HCT116 (cell line): ENCODE data around the gene RXFP4.

ENCODE experiments used
- CBX3 ChIP-seq: IDR thresholded peaks from 2 replicates; pipeline ENCODE4 v1.6.1; 2012; ENCODE audit warnings: low read depth
- CEBPB ChIP-seq: IDR thresholded peaks from 2 replicates; pipeline ENCODE4 v1.6.1; 2012; ENCODE audit warnings: low read depth
- CTCF ChIP-seq, 3 experiments: fragments of 200-600 bp in 1 of 3; sonication (generic) in 1 of 3; IDR thresholded peaks in 2 of 3; conservative IDR thresholded peaks in 1 of 3; 2 replicates each; pipeline ENCODE4 v1.5.1; 2012 to 2017; ENCODE audit warnings: low read depth in 2 of 3, low read length in 2 of 3, antibody characterized with exemption in 1 of 3, borderline replicate concordance in 1 of 3, control low read depth in 1 of 3, mild to moderate bottlenecking in 1 of 3, mixed read lengths in 1 of 3, mixed run types in 1 of 3, moderate library complexity in 1 of 3; ENCODE audit not compliant: insufficient read depth in 1 of 3
- ELF1 ChIP-seq: IDR thresholded peaks from 2 replicates; pipeline ENCODE4 v1.6.1; 2012; ENCODE audit warnings: low read depth, borderline replicate concordance
- EZH2 ChIP-seq: fragments of 200-600 bp; sonication (generic); IDR thresholded peaks from 2 replicates; pipeline ENCODE4 v1.6.1; 2017; ENCODE audit warnings: antibody characterized with exemption, mixed run types
- EZH2phosphoT487 ChIP-seq: fragments of 200-600 bp; IDR thresholded peaks from 2 replicates; pipeline ENCODE4 v1.6.1; 2018; ENCODE audit warnings: antibody characterized with exemption, borderline replicate concordance
- MAX ChIP-seq: IDR thresholded peaks from 2 replicates; pipeline ENCODE4 v1.6.1; 2012
- POLR2A ChIP-seq: IDR thresholded peaks from 2 replicates; pipeline ENCODE4 v1.7.0; 2011; ENCODE audit warnings: borderline replicate concordance; ENCODE audit not compliant: insufficient read depth, insufficient read length; ENCODE audit errors: extremely low read depth
- RAD21 ChIP-seq: IDR thresholded peaks from 2 replicates; pipeline ENCODE4 v1.6.1; 2012; ENCODE audit warnings: low read depth, mild to moderate bottlenecking
- SP1 ChIP-seq: IDR thresholded peaks from 2 replicates; pipeline ENCODE4 v1.6.1; 2012; ENCODE audit warnings: low read depth
- SRF ChIP-seq: IDR thresholded peaks from 2 replicates; pipeline ENCODE4 v1.6.1; 2012; ENCODE audit warnings: low read depth
- ZNF274 ChIP-seq: fragments of 200-500 bp; sonication (Bioruptor generic); IDR thresholded peaks from 2 replicates; pipeline ENCODE4 v1.6.1; 2014; ENCODE audit warnings: mild to moderate bottlenecking, low read depth, low read length, inconsistent platforms

GRCh38 chr1:155971910-155972809, 30.7 kb downstream of the RXFP4 start:
- TF ChIP-seq CBX3: no peak
- no peak for TF ChIP-seq CTCF (IDR thresholded peaks at IDR 0.05 in 2 of 3, conservative IDR thresholded peaks at IDR 0.05 in 1 of 3; ENCODE audit: borderline replicate concordance in 1 of 3, insufficient read depth in 1 of 3, low read depth in 2 of 3, low read length in 2 of 3)
- no peak for TF ChIP-seq EZH2
- no peak for TF ChIP-seq POLR2A
- no peak for TF ChIP-seq ELF1
- no peak for TF ChIP-seq MAX
- TF ChIP-seq RAD21: no peak
- no peak for TF ChIP-seq SP1
- no peak for TF ChIP-seq EZH2phosphoT487
- TF ChIP-seq SRF: no peak
- TF ChIP-seq ZNF274: no peak
- no peak for TF ChIP-seq CEBPB
